IPS DF 19.7 (cell line): ENCODE results near the gene ASB18.

Source experiments
- DNase-seq: peaks from one replicate; pipeline ENCODE4 v3.0.0-alpha.2; 2013; ENCODE audit warnings: low read depth, low spot score

The ASB18 gene

DNA sequence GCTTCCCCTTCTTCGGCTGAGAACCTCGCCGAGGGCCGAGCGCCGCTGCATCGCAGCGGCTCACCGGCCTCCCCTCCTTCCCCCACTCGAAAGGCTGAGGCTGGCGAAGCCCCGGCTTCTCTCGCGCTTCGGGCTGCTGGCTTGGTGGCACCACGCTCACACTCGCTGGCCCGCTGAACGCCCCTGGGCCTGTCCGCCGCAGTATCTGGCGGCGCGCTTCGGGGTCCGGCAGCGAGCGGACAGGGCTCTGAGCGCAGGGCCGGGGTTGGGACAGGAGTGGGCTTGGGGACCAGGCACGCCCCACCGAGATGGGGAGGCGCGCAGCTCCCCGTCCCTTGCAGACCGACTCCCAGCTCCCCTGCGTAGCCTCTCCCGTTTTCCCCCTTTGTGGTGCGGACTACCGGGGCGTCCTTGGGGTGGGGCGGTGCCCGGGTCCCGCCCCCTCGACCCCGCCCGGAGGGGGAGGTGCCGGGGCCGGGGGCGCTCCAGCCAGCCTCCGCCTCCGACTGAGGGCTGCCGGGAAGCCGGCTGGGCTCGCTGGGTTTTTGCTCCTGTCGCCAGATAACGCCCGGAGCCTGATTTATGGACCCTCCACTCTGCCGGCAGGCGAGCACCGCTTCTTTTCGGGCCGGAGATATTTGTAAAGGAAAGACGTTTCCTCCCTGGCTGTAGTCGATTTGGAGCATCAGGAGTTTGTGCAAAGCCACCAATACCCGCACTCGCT is 99.8 kb downstream of the ASB18 start:
- no peak for DNase-seq

DNA sequence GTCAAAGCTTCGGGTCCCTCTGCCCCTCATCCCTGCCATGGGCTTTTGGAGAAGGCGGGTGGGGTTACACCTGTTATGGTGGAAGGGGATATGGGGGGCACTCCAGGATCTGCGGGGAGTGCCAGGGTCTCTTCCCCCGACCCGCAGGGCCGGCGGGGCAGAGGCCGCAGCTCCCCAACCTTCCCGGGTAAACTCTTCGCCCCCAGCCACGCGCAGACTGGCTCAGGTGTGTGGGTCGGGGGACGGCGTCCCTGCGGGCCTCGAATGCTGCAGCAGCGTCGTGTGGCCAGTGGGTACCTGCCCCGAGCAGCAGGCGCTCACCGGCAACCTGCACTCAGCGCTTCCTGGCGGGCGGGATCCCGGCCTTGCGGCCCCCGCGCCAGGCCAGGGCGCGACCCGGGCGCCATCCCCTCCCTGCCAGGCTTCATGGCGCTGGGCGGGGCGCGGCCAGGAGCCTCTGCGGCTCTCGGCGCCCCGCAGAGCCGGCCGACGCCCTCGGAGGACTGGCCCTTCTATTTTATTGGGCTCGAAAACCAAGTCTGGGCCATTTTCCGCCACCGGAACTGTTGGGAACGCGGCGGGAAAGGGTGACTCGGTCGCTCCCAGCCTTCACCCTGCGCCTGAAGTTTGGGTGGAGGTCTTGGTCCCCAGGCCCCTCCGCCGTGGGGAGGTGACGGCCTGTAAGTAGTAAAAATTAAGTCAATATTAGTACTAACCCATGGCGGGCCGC is 100.6 kb downstream of the ASB18 start:
- no peak for DNase-seq

DNA sequence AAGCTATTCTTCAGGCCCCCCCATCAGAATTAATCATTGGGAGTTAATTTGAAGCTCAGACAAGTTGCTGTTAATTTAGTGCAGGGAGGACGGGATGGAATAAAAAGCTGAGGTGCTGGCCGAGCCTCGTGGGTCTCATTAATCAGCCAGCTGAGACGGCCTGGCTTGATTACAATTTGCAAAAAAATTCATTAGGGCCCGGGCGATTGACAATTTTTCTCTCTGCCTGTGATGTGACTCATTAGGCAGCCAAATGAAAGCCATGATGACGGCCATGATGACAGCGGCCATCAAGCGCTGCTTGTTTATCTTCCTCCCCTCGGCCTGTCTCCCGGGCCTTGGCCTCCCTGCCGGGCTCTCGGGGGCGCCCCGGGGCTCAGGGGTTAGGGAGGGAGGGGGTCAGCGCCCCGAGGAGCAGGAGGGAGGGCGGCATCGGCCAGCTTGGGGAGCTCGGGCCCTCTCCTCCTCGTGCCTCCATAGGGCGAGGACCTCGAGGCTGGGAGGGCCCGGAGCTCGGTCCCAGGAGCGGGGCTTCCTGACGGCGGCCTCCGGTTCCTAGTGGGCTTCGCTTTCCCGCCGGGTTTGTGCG is 101.2 kb downstream of the ASB18 start:
- DNase-seq, result no peak

DNA sequence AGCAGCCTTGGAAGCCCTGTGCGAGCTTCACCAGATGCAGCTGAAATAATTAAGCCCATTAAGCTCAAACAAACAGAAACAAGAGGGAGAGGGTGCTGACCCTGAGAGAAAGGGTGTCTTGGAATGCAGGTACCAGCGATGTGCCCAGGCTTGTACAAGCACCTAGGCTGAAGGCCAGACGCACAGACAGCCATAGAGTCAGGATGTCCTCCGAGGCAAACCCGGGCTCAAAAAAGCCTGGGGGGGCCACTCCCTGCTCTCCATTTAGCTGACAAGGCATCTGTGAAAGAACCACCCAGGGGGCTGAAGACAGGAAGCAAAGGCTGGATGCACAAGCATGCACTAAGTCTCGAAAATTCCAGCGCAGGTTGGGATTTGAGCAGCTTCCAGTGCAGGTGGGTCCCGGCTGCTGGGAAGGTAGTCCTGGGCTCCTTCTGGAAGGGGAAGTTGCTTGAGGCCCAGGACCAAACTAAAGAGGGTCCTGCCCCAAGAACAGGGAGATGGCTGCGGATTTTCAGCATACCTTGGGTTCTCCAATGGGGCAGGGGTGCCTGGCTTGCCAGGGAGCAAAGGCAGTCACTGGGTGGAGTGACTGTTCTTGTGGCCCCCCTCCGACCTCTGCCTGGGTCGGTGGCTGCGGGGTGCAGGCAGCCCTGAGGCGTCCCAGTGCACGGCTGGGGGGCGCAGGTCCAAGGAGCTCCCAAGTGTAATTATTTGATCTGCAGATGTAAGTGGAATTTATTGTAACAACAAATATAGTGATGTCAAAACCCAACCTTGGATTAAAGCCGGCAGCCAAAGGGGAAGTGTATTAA is 102.0 kb downstream of the ASB18 start:
- no peak for DNase-seq

DNA sequence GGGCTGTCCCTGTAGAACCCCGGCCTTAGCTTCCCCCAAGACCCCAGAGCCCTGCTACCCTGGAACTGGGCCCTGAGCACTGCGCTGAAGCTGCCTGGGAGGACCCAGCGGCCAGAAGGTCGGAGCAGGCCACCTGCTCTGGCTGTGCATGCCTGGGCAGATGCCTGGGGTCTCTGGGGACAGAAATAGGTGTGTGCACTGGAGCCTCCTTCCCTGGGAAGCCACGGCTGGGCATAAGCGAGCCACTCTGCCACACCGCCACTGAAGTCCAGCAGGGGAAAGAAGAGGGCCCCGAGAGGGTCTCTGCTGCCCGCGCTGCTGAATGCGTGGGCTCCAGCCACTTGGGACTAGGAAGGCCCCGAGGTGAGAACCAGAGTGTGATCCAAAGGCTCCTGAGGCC is 102.7 kb downstream of the ASB18 start:
- no peak for DNase-seq

DNA sequence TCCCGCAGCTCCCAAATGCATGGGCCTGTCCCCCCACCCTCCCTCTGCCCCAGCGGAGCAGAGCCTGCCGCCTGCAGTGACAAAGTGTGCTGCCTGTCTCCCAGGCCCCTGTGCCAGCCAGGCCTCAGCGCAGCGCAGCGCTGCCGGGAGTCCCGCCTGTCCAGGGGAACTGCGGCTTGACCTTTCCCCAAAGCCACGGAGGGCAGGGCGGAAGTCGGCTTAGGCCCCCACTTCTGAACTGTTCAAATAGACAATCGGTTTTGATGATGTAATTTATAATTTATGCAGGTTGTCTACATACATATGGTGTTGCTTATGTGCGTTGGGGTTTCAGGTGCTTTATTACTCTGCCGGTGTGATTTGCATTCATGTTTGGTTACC is 103.1 kb downstream of the ASB18 start:
- no peak for DNase-seq

DNA sequence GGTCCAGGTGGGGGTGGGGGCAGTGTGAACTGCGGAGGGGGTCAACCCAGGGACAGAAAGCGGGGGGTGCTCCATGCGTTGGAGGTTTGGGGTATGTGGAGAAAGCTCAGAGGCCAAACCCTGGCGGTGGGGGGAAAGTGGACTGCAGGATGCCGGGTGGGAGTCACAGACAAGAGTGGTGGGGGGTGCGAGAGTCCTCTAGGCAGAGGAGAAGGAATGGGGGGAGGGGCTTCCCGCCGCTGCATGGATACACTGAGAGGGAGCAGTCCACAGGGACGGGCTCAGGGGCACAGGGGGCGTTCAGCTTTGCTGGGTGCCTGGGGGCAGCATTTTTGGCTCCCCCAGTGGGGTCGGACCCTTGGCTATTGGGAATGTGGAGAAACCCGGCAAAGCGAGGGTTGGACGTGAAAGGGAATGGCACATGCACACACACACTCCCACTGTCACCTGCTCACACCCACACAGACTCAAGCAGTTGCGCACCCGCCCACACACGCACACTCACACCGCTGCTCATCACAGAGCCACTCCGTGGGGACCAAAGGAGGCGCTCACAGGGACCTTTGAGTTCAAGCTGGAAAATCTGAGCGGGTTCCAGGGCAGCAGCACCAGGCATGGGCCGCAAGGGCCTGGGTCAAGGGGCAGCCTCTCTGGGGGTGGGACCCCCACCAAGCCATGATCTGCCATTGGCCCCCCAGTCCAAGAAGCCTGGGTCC is 103.7 kb downstream of the ASB18 start:
- DNase-seq, result no peak

DNA sequence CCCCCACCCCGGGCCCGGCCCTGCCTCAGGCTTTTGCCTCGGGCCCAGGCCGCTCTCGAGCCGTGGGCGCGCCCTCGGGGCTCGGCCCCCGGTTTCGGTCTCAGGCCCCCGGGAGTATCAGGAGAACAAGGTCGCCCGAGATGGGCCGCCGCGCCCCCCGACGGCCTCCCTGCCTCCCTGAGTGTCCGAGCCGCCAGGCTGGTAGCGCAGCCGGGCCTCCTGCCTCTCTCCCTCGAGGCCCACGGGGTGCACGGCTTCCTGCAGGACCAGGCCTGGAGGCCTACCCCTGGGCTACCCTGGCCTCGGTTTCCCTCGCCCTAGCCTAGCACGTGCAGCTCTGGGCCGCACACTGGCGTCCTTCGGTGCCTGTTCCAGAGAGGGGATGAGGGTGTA is 104.4 kb downstream of the ASB18 start:
- DNase-seq, result no peak

DNA sequence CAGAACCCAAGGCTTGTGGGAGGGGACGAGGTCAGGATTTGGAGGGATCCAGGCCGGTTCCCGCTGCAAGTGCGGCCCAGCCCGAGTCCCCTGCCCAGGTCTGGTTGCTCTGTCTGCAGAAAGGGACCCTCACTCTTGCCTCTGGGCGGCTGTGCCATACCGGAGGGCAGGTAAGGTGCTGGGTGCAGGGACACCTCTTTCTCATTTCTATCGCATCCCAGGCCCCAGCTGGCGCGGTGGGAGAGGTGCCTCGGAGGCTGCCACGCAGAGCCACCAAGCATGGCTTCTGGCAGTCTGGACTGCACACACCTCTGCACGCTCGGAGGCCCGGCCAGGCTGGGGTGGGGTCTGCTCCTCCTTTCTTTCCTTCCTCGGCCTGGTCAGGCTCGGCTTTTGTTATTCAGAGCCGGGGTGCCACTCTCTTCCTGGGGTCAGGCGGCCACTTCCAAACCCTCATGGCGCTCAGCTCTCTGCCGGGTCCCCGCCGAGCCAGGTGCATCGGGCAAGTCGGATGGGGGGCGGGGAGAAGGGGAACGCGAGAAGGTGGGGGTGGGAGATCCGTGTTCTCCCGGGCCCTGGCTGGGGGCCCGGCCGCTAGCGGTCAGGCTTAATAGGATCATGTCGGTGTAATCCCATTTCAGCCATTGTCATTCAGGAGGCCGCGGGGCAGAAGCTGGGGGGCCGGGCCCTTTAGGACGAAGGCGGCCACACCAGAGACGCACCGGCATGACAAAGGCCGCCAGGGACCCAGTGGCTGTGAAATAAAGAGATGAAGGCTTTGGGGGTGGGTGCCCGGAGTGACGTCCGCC is 105.0 kb downstream of the ASB18 start:
- DNase-seq, result no peak

DNA sequence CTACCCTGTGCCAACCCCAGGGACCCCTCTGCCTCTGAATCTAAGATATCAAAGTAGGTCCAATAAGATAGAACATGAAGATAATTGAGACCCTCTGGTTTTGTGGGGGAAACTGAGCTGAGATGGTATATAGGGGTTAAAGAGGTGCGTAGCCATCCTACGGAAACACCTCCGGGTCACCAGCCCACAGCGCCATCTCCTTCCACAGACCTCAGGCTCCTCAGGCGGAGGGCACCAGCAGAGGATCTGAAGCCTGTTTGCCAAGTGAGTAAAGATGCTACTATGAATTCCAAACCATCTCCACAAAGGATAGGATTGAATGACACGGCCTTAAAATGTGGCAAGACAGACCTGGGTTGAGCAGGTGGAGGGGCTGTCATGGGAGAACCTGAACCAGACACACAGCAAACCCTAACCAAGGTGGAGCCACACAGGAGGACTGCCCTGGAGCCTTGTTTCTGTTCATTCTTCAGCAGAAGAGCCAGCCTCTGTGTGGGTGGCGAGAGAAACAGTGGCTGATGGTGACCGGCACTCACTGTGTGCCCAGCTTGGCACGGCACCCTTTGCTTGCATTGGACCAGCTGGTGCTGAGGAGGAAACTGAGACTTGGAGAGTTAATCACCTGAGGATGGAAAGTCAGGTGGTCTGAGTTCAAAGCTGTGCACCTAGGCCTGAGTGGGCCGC is 106.2 kb downstream of the ASB18 start:
- no peak for DNase-seq

DNA sequence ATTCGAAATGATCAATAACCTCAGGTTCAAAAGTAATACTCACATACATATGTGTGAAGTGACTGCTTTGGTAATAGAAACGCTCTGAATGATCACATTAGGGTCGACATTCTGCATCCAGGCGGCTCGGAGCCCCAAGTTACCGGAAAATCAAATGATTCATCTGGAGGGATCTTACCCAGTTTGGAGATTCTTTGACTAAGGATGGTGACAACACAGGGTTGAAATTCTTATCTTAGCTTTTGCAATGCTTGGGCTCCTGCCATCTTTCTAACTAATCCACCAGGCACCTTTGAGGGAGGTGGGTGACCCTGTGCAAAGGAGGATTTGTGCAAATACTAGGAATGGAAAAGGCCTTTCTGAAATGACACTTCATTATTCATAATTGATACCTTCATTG is 106.8 kb downstream of the ASB18 start:
- DNase-seq, result no peak

DNA sequence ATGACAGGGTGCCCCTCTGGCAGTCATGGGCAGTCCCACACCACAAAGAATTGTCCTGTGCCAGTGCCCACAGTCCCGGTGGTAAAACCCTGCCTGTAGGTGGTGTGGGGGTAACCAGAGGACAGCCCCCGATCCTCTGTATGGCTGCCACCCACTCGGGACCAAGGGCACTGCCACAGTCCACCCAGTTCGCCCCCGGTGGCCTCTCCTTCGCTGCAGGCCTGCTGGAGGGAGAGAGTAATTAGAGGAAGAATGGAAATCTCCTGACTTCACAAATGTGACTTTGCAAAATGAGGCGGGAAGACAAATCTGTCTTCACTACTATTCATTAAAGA is 107.4 kb downstream of the ASB18 start:
- DNase-seq, result no peak

DNA sequence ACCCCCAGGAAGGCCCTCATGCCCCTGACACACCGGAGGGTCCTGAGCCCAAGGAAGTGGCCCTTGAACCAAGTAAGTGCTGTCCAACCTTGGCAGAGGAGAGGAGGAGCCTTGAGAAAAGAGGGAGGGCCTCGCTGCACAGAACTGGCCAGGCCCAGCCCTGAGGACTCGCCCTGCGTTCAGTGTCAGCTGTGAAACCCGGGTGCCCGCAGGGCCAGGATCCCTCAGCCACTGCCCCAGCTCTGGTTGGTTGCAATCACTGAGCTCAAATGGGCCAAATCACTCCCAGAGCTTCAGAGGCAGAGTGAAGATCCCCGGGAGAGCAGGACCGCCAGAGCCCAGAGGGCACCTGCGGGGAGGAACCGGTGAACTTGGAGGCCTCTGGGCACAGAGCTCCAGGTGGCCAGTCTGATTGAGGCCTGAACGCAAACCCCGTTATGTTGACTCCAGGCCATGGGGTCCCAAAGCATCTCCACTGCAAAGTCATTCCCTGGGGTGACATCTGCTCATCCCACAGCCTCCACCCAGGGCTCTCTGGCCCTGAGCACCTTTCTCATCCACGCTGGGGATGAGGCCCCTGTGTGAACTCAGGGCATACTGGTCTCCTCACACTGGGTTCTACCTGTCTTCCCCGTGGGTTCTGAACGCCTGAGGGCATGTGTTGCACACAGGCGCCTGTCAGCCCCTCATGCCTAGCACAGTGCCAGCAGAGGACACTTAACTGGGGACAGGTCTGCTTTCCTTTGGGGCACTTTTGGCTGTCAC is 107.9 kb downstream of the ASB18 start:
- no peak for DNase-seq

DNA sequence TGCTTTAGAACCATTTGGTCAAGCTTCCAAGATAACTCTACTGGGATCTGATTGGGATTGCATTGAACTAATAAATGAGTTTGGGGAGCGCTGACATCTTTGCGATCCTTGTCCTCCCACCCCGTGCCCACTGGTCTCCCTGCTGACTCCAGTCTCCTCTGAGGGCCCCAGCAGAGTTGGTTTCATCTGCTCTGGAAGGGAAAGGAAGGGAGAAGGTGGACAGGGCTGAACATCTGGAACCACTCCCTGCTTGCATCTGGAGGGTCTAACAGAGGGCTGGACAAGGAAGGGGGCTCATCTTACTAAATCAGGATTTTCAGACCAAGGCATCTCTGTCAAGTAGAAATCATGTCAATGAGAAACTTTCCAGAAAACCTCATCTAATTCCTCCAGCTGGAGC is 108.8 kb downstream of the ASB18 start:
- DNase-seq, result no peak

DNA sequence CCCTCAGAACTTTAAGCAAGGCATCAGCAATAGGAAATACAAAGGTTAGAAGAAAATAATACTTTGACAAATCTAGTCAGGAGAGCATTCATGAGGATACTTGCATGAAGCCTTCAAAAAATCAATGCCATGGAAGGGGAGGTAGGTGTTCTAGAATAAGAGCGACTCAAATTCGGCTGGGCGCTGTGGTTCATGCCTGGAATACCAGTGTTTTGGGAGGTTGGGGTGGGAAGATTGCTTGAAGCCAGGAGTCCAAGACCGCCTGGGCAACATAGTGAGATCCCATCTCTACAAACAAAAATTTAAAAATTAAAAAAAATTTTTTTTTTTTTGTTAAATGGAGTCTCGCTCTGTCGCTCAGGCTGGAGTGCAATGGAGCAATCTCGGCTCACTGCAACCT is 117.8 kb downstream of the ASB18 start:
- no peak for DNase-seq

DNA sequence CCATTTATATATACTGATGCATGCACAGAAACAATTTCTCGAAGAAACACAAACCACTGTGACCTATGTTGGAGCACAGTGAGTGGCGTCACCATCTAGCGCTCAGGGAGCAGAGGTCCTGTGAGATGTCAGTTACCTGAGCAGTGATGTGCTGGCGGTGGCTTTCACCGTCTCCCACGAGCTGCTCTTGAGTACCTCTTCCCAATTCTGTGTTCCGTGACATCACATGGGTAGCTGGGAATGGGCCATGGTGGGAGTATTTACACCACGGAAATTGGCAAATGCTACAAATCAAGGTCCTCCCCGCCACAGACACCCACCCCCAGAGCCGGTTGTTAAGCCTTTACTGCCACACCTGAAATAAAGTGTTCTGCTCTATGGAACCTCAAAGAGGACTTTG is 120.4 kb downstream of the ASB18 start:
- no peak for DNase-seq
